Measurements from ENCODE around the gene PRDM16. TPM values are rescaled to one million over a fixed set of nuclear protein-coding genes. Genes with fewer than 3 reads are reported as not detected.

The PRDM16 gene
- total RNA-seq, 2 experiments from 2014 or later: not detected

GRCh38 chr1:3155056-3155925 lies 86.3 kb downstream of the PRDM16 start:
- H3K4me2 ChIP-seq (ENCODE audit: low read length): no peak overlapping the region
- H2AFZ ChIP-seq (ENCODE audit: low read length): no peak overlapping the region
- no peaks in the 10 kb centered on the region for H3K9me2 ChIP-seq (ENCODE audit: insufficient read depth, low read length)
- ChIA-PET POLR2A (no interaction called here), CTCF (ENCODE audit: unreplicated experiment) (no interaction called here)
- H3K4me1 ChIP-seq (ENCODE audit: insufficient read depth, low read length, poor library complexity, severe bottlenecking): no peaks in the 10 kb centered on the region
- no peaks in the 10 kb centered on the region for H4K20me1 ChIP-seq (ENCODE audit: insufficient read depth, low read length)
- intact Hi-C loops (cut with micrococcal nuclease; ENCODE audit: unreplicated experiment): no loop called here
- no peaks in the 10 kb centered on the region for H3K79me2 ChIP-seq (ENCODE audit: insufficient read depth, low read depth, low read length)
- no peak overlapping the region for H3K4me3 ChIP-seq (ENCODE audit: low read depth, low read length, poor library complexity, severe bottlenecking)
- H3K9me3 ChIP-seq (ENCODE audit: low read length): no peaks in the 10 kb centered on the region
- TF ChIP-seq EZH2phosphoT487 (IDR thresholded peaks at IDR 0.05; ENCODE audit: borderline replicate concordance, low read depth, low read length) (no peak), CTCF (conservative IDR thresholded peaks at IDR 0.05; ENCODE audit: low read length) (no peak)
- H3K36me3 ChIP-seq (ENCODE audit: insufficient read depth, low read length): no peaks in the 10 kb centered on the region
- H3K27ac ChIP-seq (ENCODE audit: low read depth, low read length, poor library complexity, severe bottlenecking): no peak overlapping the region
- no TSS peak for BruUV-seq (replicated peaks)
- no peak for DNase-seq (ENCODE audit: low spot score)

- H3K36me3 ChIP-seq (ENCODE audit: insufficient read depth, low read length): no peaks in the 10 kb centered on the region
- no peak overlapping the region for H3K27ac ChIP-seq (ENCODE audit: low read depth, low read length, poor library complexity, severe bottlenecking)
- no peak overlapping the region for H3K4me3 ChIP-seq (ENCODE audit: low read depth, low read length, poor library complexity, severe bottlenecking)
- no peak overlapping the region for H3K4me2 ChIP-seq (ENCODE audit: low read length)
- ChIA-PET POLR2A (no interaction called here), CTCF (ENCODE audit: unreplicated experiment) (no interaction called here)
- BruUV-seq (replicated peaks): no TSS peak
- intact Hi-C loops (cut with micrococcal nuclease; ENCODE audit: unreplicated experiment): no loop called here
- no peak overlapping the region for H2AFZ ChIP-seq (ENCODE audit: low read length)
- no peaks in the 10 kb centered on the region for H3K9me2 ChIP-seq (ENCODE audit: insufficient read depth, low read length)
- DNase-seq (ENCODE audit: low spot score): no peak
- no peaks in the 10 kb centered on the region for H3K4me1 ChIP-seq (ENCODE audit: insufficient read depth, low read length, poor library complexity, severe bottlenecking)
- no peaks in the 10 kb centered on the region for H4K20me1 ChIP-seq (ENCODE audit: insufficient read depth, low read length)
- H3K9me3 ChIP-seq (ENCODE audit: low read length): no peaks in the 10 kb centered on the region
- no peaks in the 10 kb centered on the region for H3K79me2 ChIP-seq (ENCODE audit: insufficient read depth, low read depth, low read length)
- no peak for TF ChIP-seq EZH2phosphoT487 (IDR thresholded peaks at IDR 0.05; ENCODE audit: borderline replicate concordance, low read depth, low read length)
- no peak for TF ChIP-seq CTCF (conservative IDR thresholded peaks at IDR 0.05; ENCODE audit: low read length)
These were observed 86.9 kb downstream of the PRDM16 start for GRCh38 chr1:3155926-3156220.

- Histone ChIP-seq H3K9me3 (ENCODE audit: low read length) (no peaks in the 10 kb centered on the region), H3K36me3 (ENCODE audit: insufficient read depth, low read length) (no peaks in the 10 kb centered on the region), H3K27ac (ENCODE audit: low read depth, low read length, poor library complexity, severe bottlenecking) (no peak overlapping the region), H3K79me2 (ENCODE audit: insufficient read depth, low read depth, low read length) (no peaks in the 10 kb centered on the region), H3K9me2 (ENCODE audit: insufficient read depth, low read length) (no peaks in the 10 kb centered on the region), H4K20me1 (ENCODE audit: insufficient read depth, low read length) (no peaks in the 10 kb centered on the region), H3K4me3 (ENCODE audit: low read depth, low read length, poor library complexity, severe bottlenecking) (no peak overlapping the region), H3K4me1 (ENCODE audit: insufficient read depth, low read length, poor library complexity, severe bottlenecking) (no peaks in the 10 kb centered on the region), H2AFZ (ENCODE audit: low read length) (no peak overlapping the region), H3K4me2 (ENCODE audit: low read length) (no peak overlapping the region)
- CTCF ChIA-PET (ENCODE audit: unreplicated experiment): no interaction called here
- no peak for TF ChIP-seq CTCF (conservative IDR thresholded peaks at IDR 0.05; ENCODE audit: low read length)
- TF ChIP-seq EZH2phosphoT487 (IDR thresholded peaks at IDR 0.05; ENCODE audit: borderline replicate concordance, low read depth, low read length): no peak
- intact Hi-C loops (cut with micrococcal nuclease; ENCODE audit: unreplicated experiment): no loop called here
- POLR2A ChIA-PET: no interaction called here
- no TSS peak for BruUV-seq (replicated peaks)
- DNase-seq (ENCODE audit: low spot score): no peak
These were observed 87.9 kb downstream of the PRDM16 start for GRCh38 chr1:3156936-3157335.
